PC-9 (cell line): ENCODE results near the gene IFIT5. TPM values are rescaled to one million over a fixed set of nuclear protein-coding genes. Genes with fewer than 3 reads are reported as not detected.

ENCODE experiments used
- BruUV-seq: library from RNA; stranded (reverse); fragments of 400-500 nt; replicated peaks from 2 replicates; lab custom pipeline; 2021; lab: Mats Ljungman, UMichigan
- CTCF ChIA-PET: fragments of 300-600 bp; sonication (Branson Sonifier 250); formaldehyde crosslinking; loops from one replicate; lab custom pipeline; 2022; ENCODE audit warnings: antibody characterized with exemption; lab: Charles Lee
- POLR2A ChIA-PET: fragments of 300-600 bp; sonication (Branson Sonifier 250); formaldehyde crosslinking; loops from one replicate; lab custom pipeline; 2022; ENCODE audit warnings: antibody characterized with exemption; ENCODE audit not compliant: unreplicated experiment; lab: Charles Lee
- DNase-seq, 2 experiments: peaks; one replicate each; pipeline versions ENCODE4 v3.0.0 to v3.0.0-alpha.2; 2015 to 2022; ENCODE audit warnings: mixed read lengths in 1 of 2
- H2AFZ ChIP-seq: fragments of 200-600 bp; sonication (generic); 2 replicates; pipeline ENCODE4 v1.8.1; 2017; ENCODE audit warnings: antibody characterized with exemption
- H3F3A ChIP-seq: fragments of 200-600 bp; sonication (generic); 2 replicates; pipeline ENCODE4 v1.8.1; 2017; ENCODE audit warnings: antibody characterized with exemption, mild to moderate bottlenecking, low read depth; ENCODE audit not compliant: insufficient read depth
- H3K27ac ChIP-seq: fragments of 200-600 bp; sonication (generic); 2 replicates; pipeline ENCODE4 v1.6.1; 2016; ENCODE audit warnings: mixed run types
- H3K27me3 ChIP-seq: fragments of 200-600 bp; sonication (generic); 2 replicates; pipeline ENCODE4 v1.6.1; 2016; ENCODE audit warnings: low read depth, mixed run types; ENCODE audit not compliant: insufficient read depth
- H3K36me3 ChIP-seq: fragments of 200-600 bp; sonication (generic); 2 replicates; pipeline ENCODE4 v1.6.1; 2016; ENCODE audit warnings: low read depth, mixed run types
- H3K4me1 ChIP-seq: fragments of 200-600 bp; sonication (generic); replicated peaks from 2 replicates; pipeline ENCODE4 v1.6.1; 2016; ENCODE audit warnings: mixed run types; ENCODE audit not compliant: insufficient read depth
- H3K4me2 ChIP-seq: fragments of 200-600 bp; sonication (generic); 2 replicates; pipeline ENCODE4 v1.6.1; 2017; ENCODE audit warnings: mixed run types
- H3K4me3 ChIP-seq: fragments of 200-600 bp; sonication (generic); 2 replicates; pipeline ENCODE4 v1.6.1; 2016; ENCODE audit warnings: mixed run types
- H3K79me2 ChIP-seq: fragments of 200-600 bp; sonication (generic); 2 replicates; pipeline ENCODE4 v1.6.1; 2017; ENCODE audit warnings: low read depth, mixed run types
- H3K9me2 ChIP-seq: fragments of 200-600 bp; sonication (generic); 2 replicates; pipeline ENCODE4 v1.8.1; 2017; ENCODE audit warnings: mild to moderate bottlenecking; ENCODE audit not compliant: insufficient read depth
- H3K9me3 ChIP-seq: fragments of 200-600 bp; sonication (generic); 2 replicates; pipeline ENCODE4 v1.8.1; 2016; ENCODE audit warnings: low read depth; ENCODE audit not compliant: insufficient read depth
- H4K20me1 ChIP-seq: fragments of 200-600 bp; sonication (generic); 2 replicates; pipeline ENCODE4 v1.8.1; 2017; ENCODE audit not compliant: insufficient read depth
- CTCF ChIP-seq: fragments of 200-600 bp; sonication (generic); conservative IDR thresholded peaks from 2 replicates; pipeline ENCODE4 v1.6.1; 2017; ENCODE audit warnings: mixed run types, antibody characterized with exemption, mild to moderate bottlenecking, moderate library complexity
- EZH2 ChIP-seq: fragments of 200-600 bp; sonication (generic); IDR thresholded peaks from 2 replicates; pipeline ENCODE4 v1.8.0; 2017; ENCODE audit warnings: antibody characterized with exemption, low read depth
- intact Hi-C: fragments of 100-400 bp; cut with micrococcal nuclease; formaldehyde crosslinking; loops from one replicate; pipeline ENCODE4 v1.10.0; 2022; ENCODE audit not compliant: unreplicated experiment
- total RNA-seq: library from RNA; stranded (reverse); gene quantifications from 2 replicates; pipeline ENCODE4 v1.2.3, GENCODE V29; 2021

IFIT5 gene
- total RNA-seq, 1 experiment from 2014 or later, result 1.9 TPM

GRCh38 chr10:89458784-89459183 is 44.4 kb downstream of the IFIT5 start:
- no peaks in the 10 kb centered on the region for H4K20me1 ChIP-seq
- TF ChIP-seq CTCF, result no peak
- TF ChIP-seq EZH2, result no peak
- intact Hi-C loops, result no loop called here
- no peaks in the 10 kb centered on the region for H3K9me3 ChIP-seq
- ChIA-PET CTCF (interaction anchor here (0.7 kb wide), 1 partner anchor 171 kb away, joined by 3 read pairs; no protein-coding TSS in a partner anchor), POLR2A (interaction anchor here (0.7 to 1.1 kb wide), 2 partner anchors 27 to 106 kb away, joined by 3 to 8 read pairs; no protein-coding TSS in a partner anchor)
- H3K9me2 ChIP-seq, result no peaks in the 10 kb centered on the region
- H3K36me3 ChIP-seq, result no peaks in the 10 kb centered on the region
- no peaks in the 10 kb centered on the region for H3F3A ChIP-seq
- H3K4me1 ChIP-seq, result no peaks in the 10 kb centered on the region; the same call in 1 of the 2 replicates
- H3K4me3 ChIP-seq, result no peak overlapping the region
- no peaks in the 10 kb centered on the region for H3K27me3 ChIP-seq
- no peaks in the 10 kb centered on the region for H3K79me2 ChIP-seq
- H3K4me2 ChIP-seq, result peak overlapping the region; percentile 42
- no peak overlapping the region for H3K27ac ChIP-seq
- DNase-seq, result no peak
- H2AFZ ChIP-seq, result no peak overlapping the region
- BruUV-seq, result no TSS peak

GRCh38 chr10:89463846-89464537 is 49.6 kb downstream of the IFIT5 start:
- TF ChIP-seq CTCF (no peak), EZH2 (no peak)
- Histone ChIP-seq H3K36me3 (no peaks in the 10 kb centered on the region), H3K4me3 (no peak overlapping the region), H4K20me1 (no peaks in the 10 kb centered on the region), H3K4me2 (no peak overlapping the region), H3F3A (peaks cover 17% of the 10 kb centered on the region; the same call in 1 of the 2 replicates), H3K9me3 (no peaks in the 10 kb centered on the region), H3K9me2 (no peaks in the 10 kb centered on the region), H3K27ac (no peak overlapping the region), H3K4me1 (peaks cover 20% of the 10 kb centered on the region), H2AFZ (no peak overlapping the region), H3K79me2 (no peaks in the 10 kb centered on the region), H3K27me3 (no peaks in the 10 kb centered on the region)
- no peak for DNase-seq
- ChIA-PET CTCF (no interaction called here), POLR2A (no interaction called here)
- intact Hi-C loops, result no loop called here
- BruUV-seq, result no TSS peak

GRCh38 chr10:89465196-89465595 is 50.8 kb downstream of the IFIT5 start:
- Histone ChIP-seq H2AFZ (no peak overlapping the region), H3K27ac (no peak overlapping the region), H3K4me2 (no peak overlapping the region), H3K27me3 (no peaks in the 10 kb centered on the region), H3K4me1 (peaks cover 30% of the 10 kb centered on the region), H3K9me3 (no peaks in the 10 kb centered on the region), H3K79me2 (no peaks in the 10 kb centered on the region), H3K9me2 (no peaks in the 10 kb centered on the region), H3K36me3 (no peaks in the 10 kb centered on the region), H3F3A (peaks cover 17% of the 10 kb centered on the region; the same call in 1 of the 2 replicates), H3K4me3 (no peak overlapping the region), H4K20me1 (no peaks in the 10 kb centered on the region)
- POLR2A ChIA-PET, result no interaction called here
- no TSS peak for BruUV-seq
- intact Hi-C loops, result no loop called here
- CTCF ChIA-PET, result interaction anchor here (1.9 kb wide), 1 partner anchor 97 kb away, joined by 6 read pairs; no protein-coding TSS in a partner anchor
- DNase-seq, result no peak
- TF ChIP-seq CTCF (no peak), EZH2 (no peak)
